Activated CD4-positive, alpha-beta memory T cell treated with anti-CD3 and anti-CD28 coated beads, Interleukin-2, amount 10 ng/mL, durations not matched to agents 7 days and 5 days (primary cell): Measurements from ENCODE around the gene STXBP3. TPM values are rescaled to one million over a fixed set of nuclear protein-coding genes. Genes with fewer than 3 reads are reported as not detected.

ENCODE experiments used
- CTCF ChIA-PET: fragments of 350-600 bp; sonication (Branson Sonifier 250); formaldehyde crosslinking; loops from one replicate; lab custom pipeline; 2021; ENCODE audit warnings: antibody characterized with exemption, inconsistent platforms; lab: Charles Lee
- POLR2A ChIA-PET: fragments of 350-600 bp; sonication (Branson Sonifier 250); formaldehyde crosslinking; loops from one replicate; lab custom pipeline; 2021; ENCODE audit warnings: antibody characterized with exemption; lab: Charles Lee
- DNase-seq: peaks from one replicate; pipeline ENCODE4 v3.0.0-alpha.2; 2020
- H3K27ac Mint-ChIP-seq: one replicate; pipeline ENCODE4 v1.8.0; 2021; ENCODE audit warnings: mild to moderate bottlenecking, mixed read lengths
- H3K27me3 Mint-ChIP-seq: one replicate; pipeline ENCODE4 v1.8.0; 2021; ENCODE audit warnings: mixed read lengths
- H3K36me3 Mint-ChIP-seq: one replicate; pipeline ENCODE4 v1.8.0; 2021; ENCODE audit warnings: low read depth, mixed read lengths
- H3K4me1 Mint-ChIP-seq: one replicate; pipeline ENCODE4 v1.8.0; 2021; ENCODE audit warnings: mixed read lengths
- H3K4me3 Mint-ChIP-seq: one replicate; pipeline ENCODE4 v1.8.0; 2021; ENCODE audit warnings: mild to moderate bottlenecking, mixed read lengths
- H3K9me3 Mint-ChIP-seq: one replicate; pipeline ENCODE4 v1.8.0; 2021; ENCODE audit warnings: mixed read lengths
- total RNA-seq, 2 experiments: library from RNA; stranded (reverse); gene quantifications; one replicate each; pipeline ENCODE4 v1.2.3, GENCODE V29; 2021

The STXBP3 gene
- total RNA-seq, 2 experiments from 2014 or later = 55.9 to 60.8 TPM

- peaks cover 35% of the 10 kb centered on the region for H3K4me1 Mint-ChIP-seq
- no peaks in the 10 kb centered on the region for H3K9me3 Mint-ChIP-seq
- H3K4me3 Mint-ChIP-seq = peak overlapping the region; percentile 93
- H3K36me3 Mint-ChIP-seq = peaks cover 30% of the 10 kb centered on the region
- ChIA-PET POLR2A (interaction anchor here (2.5 to 5.5 kb wide), 2 partner anchors 43 to 53 kb away, joined by 10 to 57 read pairs; partner anchors contain the start of gene PRPF38B), CTCF (interaction anchor here (0.9 to 1.0 kb wide), 3 partner anchors 9 to 99 kb away, joined by 3 to 4 read pairs (median 3); no protein-coding TSS in a partner anchor)
- peak overlapping the region; percentile 95 for H3K27ac Mint-ChIP-seq
- DNase-seq = no peak
- no peaks in the 10 kb centered on the region for H3K27me3 Mint-ChIP-seq
Measured at GRCh38 chr1:108745980-108746381, 493 bp upstream of the STXBP3 start.

- ChIA-PET CTCF (interaction anchor here (1.0 kb wide), 2 partner anchors 55 to 187 kb away, joined by 3 to 4 read pairs; partner anchors contain the start of genes EEIG2 and PRPF38B), POLR2A (interaction anchor here (1.0 to 5.5 kb wide), 2 partner anchors 54 to 132 kb away, joined by 3 to 57 read pairs; partner anchors contain the start of gene PRPF38B)
- peak; percentile 49 for DNase-seq
Measured at GRCh38 chr1:108747171-108747850, 837 bp downstream of the STXBP3 start.

GRCh38 chr1:108747898-108748297, 1.4 kb downstream of the STXBP3 start:
- CTCF ChIA-PET = interaction anchor here (1.6 kb wide), 1 partner anchor 365 kb away, joined by 3 read pairs; a partner anchor contains a TSS

More at GRCh38 chr1:108747171-108747850, 837 bp downstream of the STXBP3 start:
- Mint-ChIP-seq H3K4me1 (peaks cover 30% of the 10 kb centered on the region), H3K9me3 (no peaks in the 10 kb centered on the region), H3K27ac (peak overlapping the region; percentile 89), H3K36me3 (peaks cover 31% of the 10 kb centered on the region), H3K27me3 (no peaks in the 10 kb centered on the region), H3K4me3 (peak overlapping the region; percentile 93)

GRCh38 chr1:108749081-108749480, 2.6 kb downstream of the STXBP3 start:
- ChIA-PET POLR2A (interaction anchor here (0.6 to 5.5 kb wide), 4 partner anchors 45 to 528 kb away, joined by 3 to 57 read pairs (median 3); partner anchors contain the start of genes EEIG2 and PRPF38B), CTCF (interaction anchor here (1.6 kb wide), 1 partner anchor 364 kb away, joined by 3 read pairs; a partner anchor contains a TSS)
- no peak overlapping the region for H3K4me3 Mint-ChIP-seq
- peaks cover 38% of the 10 kb centered on the region for H3K36me3 Mint-ChIP-seq
- H3K27me3 Mint-ChIP-seq = no peaks in the 10 kb centered on the region
- peaks cover 35% of the 10 kb centered on the region for H3K4me1 Mint-ChIP-seq
- no peak overlapping the region for H3K27ac Mint-ChIP-seq
- DNase-seq = no peak
- no peaks in the 10 kb centered on the region for H3K9me3 Mint-ChIP-seq

More at GRCh38 chr1:108747898-108748297, 1.4 kb downstream of the STXBP3 start:
- peaks cover 35% of the 10 kb centered on the region for H3K36me3 Mint-ChIP-seq
- POLR2A ChIA-PET = interaction anchor here (1.1 to 5.5 kb wide), 3 partner anchors 43 to 187 kb away, joined by 3 to 57 read pairs (median 3); partner anchors contain the start of genes EEIG2 and PRPF38B
- no peak overlapping the region for H3K27ac Mint-ChIP-seq
- H3K9me3 Mint-ChIP-seq = no peaks in the 10 kb centered on the region
- no peak for DNase-seq
- H3K4me1 Mint-ChIP-seq = peaks cover 33% of the 10 kb centered on the region
- H3K4me3 Mint-ChIP-seq = peak overlapping the region; percentile 19
- H3K27me3 Mint-ChIP-seq = no peaks in the 10 kb centered on the region

- Mint-ChIP-seq H3K4me3 (no peak overlapping the region), H3K27me3 (no peaks in the 10 kb centered on the region), H3K4me1 (peaks cover 35% of the 10 kb centered on the region), H3K27ac (no peak overlapping the region), H3K36me3 (peaks cover 49% of the 10 kb centered on the region), H3K9me3 (no peaks in the 10 kb centered on the region)
- CTCF ChIA-PET = interaction anchor here (0.6 kb wide), 1 partner anchor 15 kb away, joined by 3 read pairs; no protein-coding TSS in a partner anchor
- POLR2A ChIA-PET = interaction anchor here (1.0 to 1.1 kb wide), 2 partner anchors 58 kb away, joined by 4 to 5 read pairs; partner anchors contain the start of gene PRPF38B
- no peak for DNase-seq
Measured at GRCh38 chr1:108750476-108751181, 4.2 kb downstream of the STXBP3 start.

- ChIA-PET CTCF (no interaction called here), POLR2A (interaction anchor here (3.3 kb wide), 1 partner anchor 61 kb away, joined by 21 read pairs; the partner anchor contains the start of gene PRPF38B)
- H3K27me3 Mint-ChIP-seq = no peaks in the 10 kb centered on the region
- no peak overlapping the region for H3K4me3 Mint-ChIP-seq
- peaks cover 27% of the 10 kb centered on the region for H3K4me1 Mint-ChIP-seq
- no peak for DNase-seq
- H3K27ac Mint-ChIP-seq = no peak overlapping the region
- peaks cover 43% of the 10 kb centered on the region for H3K36me3 Mint-ChIP-seq
- no peaks in the 10 kb centered on the region for H3K9me3 Mint-ChIP-seq
Measured at GRCh38 chr1:108753363-108753762, 6.9 kb downstream of the STXBP3 start.

- ChIA-PET POLR2A (no interaction called here), CTCF (interaction anchor here (1.5 kb wide), 1 partner anchor 67 kb away, joined by 4 read pairs; the partner anchor contains the start of gene PRPF38B)
- H3K4me1 Mint-ChIP-seq = peaks cover 3% of the 10 kb centered on the region
- no peak overlapping the region for H3K27ac Mint-ChIP-seq
- H3K9me3 Mint-ChIP-seq = no peaks in the 10 kb centered on the region
- H3K4me3 Mint-ChIP-seq = no peak overlapping the region
- no peak for DNase-seq
- H3K27me3 Mint-ChIP-seq = no peaks in the 10 kb centered on the region
- H3K36me3 Mint-ChIP-seq = peaks cover 53% of the 10 kb centered on the region
Measured at GRCh38 chr1:108758796-108759195, 12.3 kb downstream of the STXBP3 start.

- POLR2A ChIA-PET = no interaction called here
Measured at GRCh38 chr1:108767115-108767514, 20.6 kb downstream of the STXBP3 start.

GRCh38 chr1:108767708-108768107, 21.2 kb downstream of the STXBP3 start:
- H3K36me3 Mint-ChIP-seq = peaks cover 37% of the 10 kb centered on the region
- no peak overlapping the region for H3K4me3 Mint-ChIP-seq
- no peaks in the 10 kb centered on the region for H3K9me3 Mint-ChIP-seq
- H3K27ac Mint-ChIP-seq = no peak overlapping the region
- H3K27me3 Mint-ChIP-seq = no peaks in the 10 kb centered on the region
- ChIA-PET POLR2A (no interaction called here), CTCF (no interaction called here)
- H3K4me1 Mint-ChIP-seq = no peaks in the 10 kb centered on the region
- no peak for DNase-seq

More at GRCh38 chr1:108767115-108767514, 20.6 kb downstream of the STXBP3 start:
- Mint-ChIP-seq H3K36me3 (peaks cover 41% of the 10 kb centered on the region), H3K9me3 (no peaks in the 10 kb centered on the region), H3K4me3 (no peak overlapping the region), H3K27ac (no peak overlapping the region), H3K4me1 (no peaks in the 10 kb centered on the region), H3K27me3 (no peaks in the 10 kb centered on the region)
- no peak for DNase-seq
- CTCF ChIA-PET = no interaction called here

- H3K27me3 Mint-ChIP-seq = no peaks in the 10 kb centered on the region
- H3K4me3 Mint-ChIP-seq = no peak overlapping the region
- H3K9me3 Mint-ChIP-seq = no peaks in the 10 kb centered on the region
- ChIA-PET POLR2A (interaction anchor here (1.1 kb wide), 1 partner anchor 85 kb away, joined by 3 read pairs; no protein-coding TSS in a partner anchor), CTCF (interaction anchor here (0.6 kb wide), 1 partner anchor 113 kb away, joined by 3 read pairs; no protein-coding TSS in a partner anchor)
- no peak for DNase-seq
- peaks cover 58% of the 10 kb centered on the region for H3K36me3 Mint-ChIP-seq
- no peak overlapping the region for H3K27ac Mint-ChIP-seq
- no peaks in the 10 kb centered on the region for H3K4me1 Mint-ChIP-seq
Measured at GRCh38 chr1:108777839-108778238, 31.4 kb downstream of the STXBP3 start.

- ChIA-PET CTCF (no interaction called here), POLR2A (interaction anchor here (1.5 kb wide), 1 partner anchor 9 kb away, joined by 6 read pairs; no protein-coding TSS in a partner anchor)
- Mint-ChIP-seq H3K4me3 (no peak overlapping the region), H3K27ac (no peak overlapping the region), H3K9me3 (no peaks in the 10 kb centered on the region), H3K4me1 (no peaks in the 10 kb centered on the region), H3K36me3 (peaks cover 63% of the 10 kb centered on the region), H3K27me3 (no peaks in the 10 kb centered on the region)
- no peak for DNase-seq
Measured at GRCh38 chr1:108779455-108779854, 33.0 kb downstream of the STXBP3 start.

GRCh38 chr1:108780937-108781574, 34.6 kb downstream of the STXBP3 start:
- Mint-ChIP-seq H3K36me3 (peaks cover 67% of the 10 kb centered on the region), H3K4me3 (no peak overlapping the region), H3K4me1 (no peaks in the 10 kb centered on the region), H3K27me3 (no peaks in the 10 kb centered on the region), H3K27ac (no peak overlapping the region), H3K9me3 (peaks cover 13% of the 10 kb centered on the region)
- DNase-seq = no peak
- CTCF ChIA-PET = interaction anchor here (0.7 kb wide), 3 partner anchors 31 to 268 kb away, joined by 4 read pairs; no protein-coding TSS in a partner anchor
- POLR2A ChIA-PET = no interaction called here
